Hepatocyte (in vitro differentiated cells): ENCODE measurements around the gene HSF2BP. TPM values are rescaled to one million over a fixed set of nuclear protein-coding genes. Genes with fewer than 3 reads are reported as not detected.
A peak's percentile ranks its signal among the peaks of the same experiment; 100 is the strongest.
"Not testable (repeated sequence)": the region's sequence is repeated elsewhere in the genome, so short reads cannot be mapped to it uniquely, and the experiment has no call there.

Experiments
- DNase-seq: peaks from one replicate; pipeline ENCODE4 v3.0.0-alpha.2; 2016; ENCODE audit warnings: low spot score
- H2AFZ ChIP-seq: fragments of 200-600 bp; sonication (generic); 2 replicates; pipeline ENCODE4 v1.6.0; 2016; ENCODE audit warnings: antibody characterized with exemption, mild to moderate bottlenecking
- H3K27ac ChIP-seq: fragments of 200-600 bp; sonication (generic); 2 replicates; pipeline ENCODE4 v1.5.1; 2016; ENCODE audit warnings: mild to moderate bottlenecking
- H3K27me3 ChIP-seq: fragments of 200-600 bp; sonication (generic); 2 replicates; pipeline ENCODE4 v1.6.1; 2016
- H3K36me3 ChIP-seq: fragments of 200-600 bp; sonication (generic); replicated peaks from 2 replicates; pipeline ENCODE4 v1.5.1; 2016; ENCODE audit warnings: low read depth; ENCODE audit not compliant: insufficient read depth
- H3K4me1 ChIP-seq: fragments of 200-600 bp; sonication (generic); 2 replicates; pipeline ENCODE4 v1.5.1; 2016; ENCODE audit warnings: mild to moderate bottlenecking, moderate library complexity; ENCODE audit not compliant: insufficient read depth
- H3K4me2 ChIP-seq: fragments of 200-600 bp; sonication (generic); 2 replicates; pipeline ENCODE4 v1.6.0; 2016
- H3K4me3 ChIP-seq: fragments of 200-600 bp; sonication (generic); 2 replicates; pipeline ENCODE4 v1.5.1; 2016; ENCODE audit warnings: mild to moderate bottlenecking
- H3K79me2 ChIP-seq: fragments of 200-600 bp; sonication (generic); 2 replicates; pipeline ENCODE4 v1.6.0; 2017; ENCODE audit warnings: mild to moderate bottlenecking
- H3K9me2 ChIP-seq: fragments of 200-600 bp; sonication (generic); replicated peaks from 2 replicates; pipeline ENCODE4 v1.6.0; 2017; ENCODE audit warnings: mild to moderate bottlenecking; ENCODE audit not compliant: insufficient read depth
- H3K9me3 ChIP-seq: fragments of 200-600 bp; sonication (generic); 2 replicates; pipeline ENCODE4 v1.5.1; 2016; ENCODE audit warnings: low read depth, mild to moderate bottlenecking
- H4K20me1 ChIP-seq: fragments of 200-600 bp; sonication (generic); 2 replicates; pipeline ENCODE4 v1.6.0; 2016; ENCODE audit warnings: mild to moderate bottlenecking; ENCODE audit not compliant: insufficient read depth, poor library complexity, severe bottlenecking
- EZH2 ChIP-seq: fragments of 200-600 bp; sonication (generic); IDR thresholded peaks from 2 replicates; pipeline ENCODE4 v1.6.1; 2016; ENCODE audit warnings: antibody characterized with exemption, mild to moderate bottlenecking, borderline replicate concordance
- EZH2phosphoT487 ChIP-seq: fragments of 200-600 bp; sonication (generic); IDR thresholded peaks from one replicate; pipeline ENCODE4 v1.6.1; 2018; ENCODE audit warnings: antibody characterized with exemption, mild to moderate bottlenecking, low read depth, moderate library complexity; ENCODE audit not compliant: unreplicated experiment, severe bottlenecking
- WGBS: methylation state at CpG from one replicate; pipeline ENCODE4 v1.1.6; 2016; ENCODE audit warnings: low lambda C conversion rate; ENCODE audit errors: missing lambda C conversion rate; 5-methylcytosine and 5-hydroxymethylcytosine counted together
- polyA plus RNA-seq: library from polyadenylated mRNA; unstranded; fragments of >200 nt; fragmentation: Nextera tagmentation; extraction: Ambion mirVana; gene quantifications from 2 replicates; pipeline ENCODE4 v1.2.1, GENCODE V29; 2016
- total RNA-seq: library from RNA; depleted of rRNA; stranded (reverse); fragments of >200 nt; gene quantifications from 2 replicates; pipeline ENCODE4 v1.2.3, GENCODE V29; 2014
- TF ChIP-seq, protein P1 (sequence below): fragments of 200-600 bp; sonication (generic); IDR thresholded peaks from 2 replicates; pipeline ENCODE4 v1.5.1; 2016; ENCODE audit warnings: antibody characterized with exemption, mild to moderate bottlenecking; ENCODE audit not compliant: poor library complexity

Gene HSF2BP
- total and polyA plus RNA-seq, 2 experiments from 2014 or later = 1.3 to 1.4 TPM

DNA sequence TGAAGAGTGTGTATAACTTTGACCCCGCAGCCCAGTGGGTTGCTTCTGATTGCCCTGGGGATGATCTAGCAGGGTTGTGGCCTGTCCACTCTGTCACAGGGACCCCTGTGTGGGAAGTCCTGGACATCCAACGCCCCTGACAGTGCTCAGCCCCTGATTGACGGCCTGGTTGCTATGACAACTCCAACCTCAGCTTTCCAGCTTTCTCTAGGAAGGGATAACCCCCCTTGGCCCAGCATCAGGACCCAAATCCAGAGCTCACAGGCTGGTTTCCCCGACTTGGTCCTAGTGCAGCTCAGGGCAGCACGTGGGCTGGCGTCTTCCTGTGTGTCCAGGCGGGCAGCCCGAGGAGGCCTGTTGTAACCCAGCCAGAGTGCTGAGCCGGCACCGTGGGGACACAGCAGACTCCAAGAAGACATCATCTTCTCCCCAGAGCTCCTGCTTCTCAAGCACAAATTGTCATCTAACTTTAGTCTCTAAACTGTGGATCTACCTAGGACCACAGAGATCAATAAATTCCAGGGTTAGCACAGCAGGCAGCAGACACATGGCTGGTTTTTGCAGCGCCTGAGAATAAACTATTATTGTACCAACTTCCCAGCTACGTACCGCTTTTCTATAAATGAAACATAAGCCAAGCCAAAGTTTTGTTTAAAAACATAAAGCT is 40.8 kb upstream of the HSF2BP start:
- H3K4me3 ChIP-seq = no peak overlapping the region
- H3K4me1 ChIP-seq = peaks cover 14% of the 10 kb centered on the region
- no peaks in the 10 kb centered on the region for H3K79me2 ChIP-seq
- H3K9me2 ChIP-seq = no peaks in the 10 kb centered on the region
- no peaks in the 10 kb centered on the region for H3K27me3 ChIP-seq
- no peaks in the 10 kb centered on the region for H4K20me1 ChIP-seq
- no peak overlapping the region for H3K4me2 ChIP-seq
- no peaks in the 10 kb centered on the region for H3K9me3 ChIP-seq
- TF ChIP-seq, protein P1, sequence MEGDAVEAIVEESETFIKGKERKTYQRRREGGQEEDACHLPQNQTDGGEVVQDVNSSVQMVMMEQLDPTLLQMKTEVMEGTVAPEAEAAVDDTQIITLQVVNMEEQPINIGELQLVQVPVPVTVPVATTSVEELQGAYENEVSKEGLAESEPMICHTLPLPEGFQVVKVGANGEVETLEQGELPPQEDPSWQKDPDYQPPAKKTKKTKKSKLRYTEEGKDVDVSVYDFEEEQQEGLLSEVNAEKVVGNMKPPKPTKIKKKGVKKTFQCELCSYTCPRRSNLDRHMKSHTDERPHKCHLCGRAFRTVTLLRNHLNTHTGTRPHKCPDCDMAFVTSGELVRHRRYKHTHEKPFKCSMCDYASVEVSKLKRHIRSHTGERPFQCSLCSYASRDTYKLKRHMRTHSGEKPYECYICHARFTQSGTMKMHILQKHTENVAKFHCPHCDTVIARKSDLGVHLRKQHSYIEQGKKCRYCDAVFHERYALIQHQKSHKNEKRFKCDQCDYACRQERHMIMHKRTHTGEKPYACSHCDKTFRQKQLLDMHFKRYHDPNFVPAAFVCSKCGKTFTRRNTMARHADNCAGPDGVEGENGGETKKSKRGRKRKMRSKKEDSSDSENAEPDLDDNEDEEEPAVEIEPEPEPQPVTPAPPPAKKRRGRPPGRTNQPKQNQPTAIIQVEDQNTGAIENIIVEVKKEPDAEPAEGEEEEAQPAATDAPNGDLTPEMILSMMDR = no peak
- TF ChIP-seq EZH2phosphoT487 = no peak
- no peak for TF ChIP-seq EZH2
- WGBS = 92% methylated on average over 13 of the region's 13 CpGs
- no peak overlapping the region for H3K27ac ChIP-seq
- H2AFZ ChIP-seq = no peak overlapping the region
- DNase-seq = no peak
- H3K36me3 ChIP-seq = no peaks in the 10 kb centered on the region

DNA sequence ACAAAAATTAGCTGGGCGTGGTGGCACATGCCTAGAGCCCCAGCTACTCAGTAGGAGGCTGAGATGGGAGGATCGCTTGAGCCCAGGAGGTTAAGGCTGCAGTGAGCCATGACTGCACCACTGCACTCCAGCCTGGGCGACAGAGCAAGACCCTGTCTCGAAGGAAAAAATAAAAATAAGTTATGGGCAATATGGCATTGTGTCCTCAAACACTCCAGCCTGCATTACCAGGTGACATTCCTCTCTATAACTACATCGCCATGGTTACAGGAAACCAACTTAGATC is 40.1 kb upstream of the HSF2BP start:
- 96% methylated on average over 5 of the region's 5 CpGs for WGBS
- not testable (repeated sequence) for H3K4me2 ChIP-seq, DNase-seq, H3K9me3 ChIP-seq, H3K9me2 ChIP-seq, H3K36me3 ChIP-seq, H3K79me2 ChIP-seq, H4K20me1 ChIP-seq, H3K4me3 ChIP-seq, H2AFZ ChIP-seq, H3K27me3 ChIP-seq
- Histone ChIP-seq H3K27ac (peak overlapping the region; percentile 85), H3K4me1 (peaks cover 14% of the 10 kb centered on the region)

DNA sequence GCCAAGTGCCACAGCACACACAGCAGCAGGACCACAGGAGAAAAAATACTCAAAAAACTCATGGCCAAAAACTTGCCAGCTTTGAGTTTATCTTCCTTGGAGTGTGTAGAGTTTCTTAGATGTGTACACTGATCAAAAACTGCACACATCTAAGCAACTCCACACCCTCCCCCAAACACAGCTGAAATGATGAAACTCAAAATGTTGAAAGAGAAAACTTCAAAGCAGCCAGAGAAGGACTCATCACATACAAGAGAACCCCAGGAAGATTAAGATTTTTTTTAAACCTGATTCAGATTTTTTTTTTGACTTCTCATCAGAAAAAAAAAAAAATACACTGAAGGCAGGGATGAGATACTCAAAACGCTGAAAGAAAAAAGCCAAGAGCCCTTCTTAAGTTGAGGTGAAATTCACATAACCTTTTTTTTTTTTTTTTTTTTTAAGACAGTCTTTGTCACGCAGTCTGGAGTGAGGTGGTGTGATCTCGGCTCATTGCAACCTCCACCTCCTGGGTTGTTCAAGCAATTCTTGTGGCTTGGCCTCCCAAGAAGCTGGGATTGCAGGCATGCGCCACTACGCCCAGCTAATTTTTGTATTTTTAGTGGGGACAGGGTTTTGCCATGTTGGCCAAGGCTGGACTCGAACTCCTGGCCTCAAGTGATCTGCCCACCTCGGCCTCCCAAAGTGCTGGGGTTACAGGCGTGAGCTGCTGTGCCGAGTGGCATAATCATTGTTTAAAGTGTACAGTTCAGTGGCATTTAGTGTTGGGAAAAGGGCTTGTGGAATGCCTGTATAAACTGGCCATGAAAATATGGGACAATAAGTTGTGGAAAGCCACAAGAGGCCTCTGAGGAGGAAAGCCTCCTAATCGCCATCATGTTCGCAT is 38.7 kb upstream of the HSF2BP start:
- TF ChIP-seq EZH2 = no peak
- TF ChIP-seq, protein P1 = no peak
- TF ChIP-seq EZH2phosphoT487 = no peak
- Histone ChIP-seq H3K9me2 (no peaks in the 10 kb centered on the region), H3K79me2 (no peaks in the 10 kb centered on the region), H4K20me1 (no peaks in the 10 kb centered on the region), H3K4me3 (no peak overlapping the region), H2AFZ (no peak overlapping the region), H3K4me2 (no peak overlapping the region), H3K36me3 (no peaks in the 10 kb centered on the region), H3K27ac (peak overlapping the region; percentile 85), H3K4me1 (peaks cover 6% of the 10 kb centered on the region), H3K27me3 (no peaks in the 10 kb centered on the region), H3K9me3 (no peaks in the 10 kb centered on the region)
- no peak for DNase-seq
- 82% methylated on average over 11 of the region's 11 CpGs for WGBS

DNA sequence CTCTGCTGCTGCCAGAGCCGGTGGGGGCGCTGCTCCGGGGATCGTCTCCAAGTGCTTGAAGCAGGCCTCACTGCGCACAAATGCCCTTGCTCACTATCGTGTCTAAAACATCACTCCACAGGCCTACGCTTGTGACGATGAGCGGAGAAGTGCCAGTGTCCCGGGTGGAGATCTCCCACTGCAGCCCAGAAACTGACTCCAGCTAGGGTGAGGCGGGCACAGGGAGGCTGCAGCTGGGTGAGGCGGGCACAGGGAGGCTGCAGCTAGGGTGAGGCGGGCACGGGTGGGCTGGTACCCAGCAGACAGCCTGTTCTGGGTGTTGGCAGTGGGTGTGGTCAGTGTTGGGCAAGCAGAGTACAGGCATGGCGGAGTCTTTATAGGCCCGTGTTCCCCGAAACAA is 36.9 kb upstream of the HSF2BP start:
- Histone ChIP-seq H3K4me3 (no peak overlapping the region), H4K20me1 (no peaks in the 10 kb centered on the region), H3K79me2 (no peaks in the 10 kb centered on the region), H3K4me1 (no peaks in the 10 kb centered on the region), H3K9me3 (no peaks in the 10 kb centered on the region), H3K4me2 (no peak overlapping the region), H2AFZ (no peak overlapping the region), H3K27me3 (no peaks in the 10 kb centered on the region), H3K36me3 (no peaks in the 10 kb centered on the region), H3K9me2 (no peaks in the 10 kb centered on the region), H3K27ac (no peak overlapping the region)
- DNase-seq = no peak
- WGBS = 97% methylated on average over 16 of the region's 17 CpGs
- TF ChIP-seq EZH2phosphoT487 (no peak), EZH2 (no peak)
- TF ChIP-seq, protein P1 = no peak
